OCI-LY1 (cell line): ENCODE measurements around the gene NOTCH4.

Experiments used
- H2AFZ ChIP-seq: fragments of 200-600 bp; sonication (generic), shearing (Covaris generic); 2 replicates; pipeline ENCODE4 v1.6.0; 2014; ENCODE audit warnings: antibody characterized with exemption, mild to moderate bottlenecking, low read length
- H3F3A ChIP-seq: fragments of 200-600 bp; sonication (generic), shearing (Covaris generic); 2 replicates; pipeline ENCODE4 v1.6.0; 2014; ENCODE audit warnings: mild to moderate bottlenecking, antibody characterized with exemption, low read length, moderate library complexity; ENCODE audit not compliant: insufficient read depth
- H3K27ac ChIP-seq: fragments of 200-600 bp; sonication (generic); 2 replicates; pipeline ENCODE4 v1.5.1; 2014; ENCODE audit warnings: low read length, mixed run types, mild to moderate bottlenecking, low read depth; ENCODE audit not compliant: poor library complexity, severe bottlenecking
- H3K27me3 ChIP-seq: fragments of 200-600 bp; sonication (generic); 2 replicates; pipeline ENCODE4 v1.6.0; 2014; ENCODE audit warnings: antibody characterized with exemption, mild to moderate bottlenecking, low read length, moderate library complexity; ENCODE audit not compliant: insufficient read depth
- H3K36me3 ChIP-seq: fragments of 200-600 bp; sonication (generic); 2 replicates; pipeline ENCODE4 v1.6.1; 2014; ENCODE audit warnings: mild to moderate bottlenecking, antibody characterized with exemption, low read length, moderate library complexity, mixed read lengths; ENCODE audit not compliant: insufficient read depth
- H3K4me1 ChIP-seq: fragments of 200-600 bp; sonication (generic); 2 replicates; pipeline ENCODE4 v1.5.1; 2014; ENCODE audit warnings: mild to moderate bottlenecking, low read length, moderate library complexity; ENCODE audit not compliant: insufficient read depth, severe bottlenecking
- H3K4me2 ChIP-seq: fragments of 200-600 bp; sonication (generic), shearing (Covaris generic); 2 replicates; pipeline ENCODE4 v1.6.1; 2014; ENCODE audit warnings: low read length
- H3K4me3 ChIP-seq: fragments of 200-600 bp; sonication (generic); 2 replicates; pipeline ENCODE4 v1.5.1; 2014; ENCODE audit warnings: low read length, low read depth, mild to moderate bottlenecking, mixed read lengths; ENCODE audit not compliant: poor library complexity, severe bottlenecking
- H3K79me2 ChIP-seq: fragments of 200-600 bp; shearing (Covaris generic); 2 replicates; pipeline ENCODE4 v1.6.1; 2016; ENCODE audit warnings: mixed run types, low read length, mixed read lengths; ENCODE audit not compliant: insufficient read depth
- H3K9ac ChIP-seq: fragments of 200-600 bp; sonication (generic), shearing (Covaris generic); 2 replicates; pipeline ENCODE4 v1.6.1; 2014; ENCODE audit warnings: mild to moderate bottlenecking, low read length, mixed read lengths
- H3K9me2 ChIP-seq: fragments of 200-600 bp; sonication (generic), shearing (Covaris generic); 2 replicates; pipeline ENCODE4 v1.6.1; 2014; ENCODE audit warnings: low read depth, mild to moderate bottlenecking, low read length, mixed read lengths
- H3K9me3 ChIP-seq: fragments of 200-600 bp; shearing (Covaris generic); 2 replicates; pipeline ENCODE4 v1.6.1; 2014; ENCODE audit warnings: low read length, mixed read lengths
- H4K20me1 ChIP-seq: fragments of 200-600 bp; sonication (generic), shearing (Covaris generic); 2 replicates; pipeline ENCODE4 v1.6.0; 2016; ENCODE audit warnings: mild to moderate bottlenecking, low read length; ENCODE audit not compliant: insufficient read depth
- CTCF ChIP-seq: fragments of 200-600 bp; sonication (generic), shearing (Covaris generic); IDR thresholded peaks from 2 replicates; pipeline ENCODE4 v1.5.1; 2017; ENCODE audit warnings: mild to moderate bottlenecking, antibody characterized with exemption, low read length, moderate library complexity, mixed read lengths
- EZH2 ChIP-seq: fragments of 200-600 bp; sonication (generic), shearing (Covaris generic); IDR thresholded peaks from 2 replicates; pipeline ENCODE4 v1.8.0; 2017; ENCODE audit warnings: borderline replicate concordance, mixed run types, mild to moderate bottlenecking, antibody characterized with exemption, low read length, moderate library complexity, mixed read lengths

NOTCH4 gene

GRCh38 chr6:32216285-32216684 lies 7.6 kb downstream of the NOTCH4 start:
- no peaks in the 10 kb centered on the region for H3K9me2 ChIP-seq
- H3K27ac ChIP-seq = no peak overlapping the region
- no peak overlapping the region for H2AFZ ChIP-seq
- H3K36me3 ChIP-seq = no peaks in the 10 kb centered on the region
- no peaks in the 10 kb centered on the region for H3K27me3 ChIP-seq
- H3K4me1 ChIP-seq = no peaks in the 10 kb centered on the region
- no peak overlapping the region for H3K4me3 ChIP-seq
- no peaks in the 10 kb centered on the region for H4K20me1 ChIP-seq
- no peaks in the 10 kb centered on the region for H3K9me3 ChIP-seq
- H3K9ac ChIP-seq = no peak overlapping the region
- no peak overlapping the region for H3K4me2 ChIP-seq
- no peaks in the 10 kb centered on the region for H3K79me2 ChIP-seq
- TF ChIP-seq EZH2 = no peak
- TF ChIP-seq CTCF = no peak
- no peaks in the 10 kb centered on the region for H3F3A ChIP-seq

- no peaks in the 10 kb centered on the region for H4K20me1 ChIP-seq
- no peaks in the 10 kb centered on the region for H3K4me1 ChIP-seq
- H3K9me3 ChIP-seq = no peaks in the 10 kb centered on the region
- H2AFZ ChIP-seq = no peak overlapping the region
- no peaks in the 10 kb centered on the region for H3K9me2 ChIP-seq
- TF ChIP-seq EZH2 (no peak), CTCF (no peak)
- no peaks in the 10 kb centered on the region for H3K27me3 ChIP-seq
- no peaks in the 10 kb centered on the region for H3K36me3 ChIP-seq
- no peak overlapping the region for H3K4me2 ChIP-seq
- no peak overlapping the region for H3K27ac ChIP-seq
- no peak overlapping the region for H3K9ac ChIP-seq
- no peaks in the 10 kb centered on the region for H3F3A ChIP-seq
- no peak overlapping the region for H3K4me3 ChIP-seq
- no peaks in the 10 kb centered on the region for H3K79me2 ChIP-seq
Observed at GRCh38 chr6:32215617-32216016, 8.2 kb downstream of the NOTCH4 start.

GRCh38 chr6:32214126-32214525 lies 9.7 kb downstream of the NOTCH4 start:
- Histone ChIP-seq H3K9me3 (no peaks in the 10 kb centered on the region), H3K9me2 (no peaks in the 10 kb centered on the region), H2AFZ (no peak overlapping the region), H3K4me3 (no peak overlapping the region), H3K4me1 (no peaks in the 10 kb centered on the region), H4K20me1 (no peaks in the 10 kb centered on the region), H3K36me3 (no peaks in the 10 kb centered on the region), H3K27me3 (no peaks in the 10 kb centered on the region), H3F3A (no peaks in the 10 kb centered on the region), H3K79me2 (no peaks in the 10 kb centered on the region), H3K9ac (no peak overlapping the region), H3K27ac (no peak overlapping the region), H3K4me2 (no peak overlapping the region)
- TF ChIP-seq EZH2 = no peak
- TF ChIP-seq CTCF = no peak
